Measurements from ENCODE around the gene SLC16A7.

SLC16A7 gene

GRCh38 chr12:59672273-59672672 is 76.4 kb downstream of the SLC16A7 start:
- H3K27me3 Mint-ChIP-seq, result no peaks in the 10 kb centered on the region
- CTCF ChIA-PET, result no interaction called here
- no peaks in the 10 kb centered on the region for H3K4me1 Mint-ChIP-seq
- peaks cover 17% of the 10 kb centered on the region for H3K36me3 Mint-ChIP-seq
- no peak overlapping the region for H3K27ac Mint-ChIP-seq
- no peak for DNase-seq
- H3K4me3 Mint-ChIP-seq, result no peak overlapping the region
- peaks cover 6% of the 10 kb centered on the region for H3K9me3 Mint-ChIP-seq

GRCh38 chr12:59675461-59675860 is 79.6 kb downstream of the SLC16A7 start:
- no peak overlapping the region for H3K4me3 Mint-ChIP-seq
- no peak overlapping the region for H3K27ac Mint-ChIP-seq
- DNase-seq, result no peak
- no peaks in the 10 kb centered on the region for H3K27me3 Mint-ChIP-seq
- peaks cover 16% of the 10 kb centered on the region for H3K36me3 Mint-ChIP-seq
- H3K4me1 Mint-ChIP-seq, result no peaks in the 10 kb centered on the region
- CTCF ChIA-PET, result no interaction called here
- peaks cover 13% of the 10 kb centered on the region for H3K9me3 Mint-ChIP-seq

GRCh38 chr12:59677857-59678256 is 82.0 kb downstream of the SLC16A7 start:
- Mint-ChIP-seq H3K27me3 (no peaks in the 10 kb centered on the region), H3K9me3 (peaks cover 16% of the 10 kb centered on the region), H3K27ac (no peak overlapping the region), H3K4me3 (no peak overlapping the region), H3K36me3 (peaks cover 22% of the 10 kb centered on the region), H3K4me1 (no peaks in the 10 kb centered on the region)
- CTCF ChIA-PET, result interaction anchor here (0.6 kb wide), 1 partner anchor 504 kb away, joined by 3 read pairs; no protein-coding TSS in a partner anchor
- no peak for DNase-seq

- Mint-ChIP-seq H3K27me3 (no peaks in the 10 kb centered on the region), H3K9me3 (peaks cover 16% of the 10 kb centered on the region), H3K27ac (no peak overlapping the region), H3K36me3 (peaks cover 27% of the 10 kb centered on the region), H3K4me3 (no peak overlapping the region), H3K4me1 (no peaks in the 10 kb centered on the region)
- DNase-seq, result no peak
- CTCF ChIA-PET, result no interaction called here
Observed at GRCh38 chr12:59678759-59679411, 83.1 kb downstream of the SLC16A7 start.

GRCh38 chr12:59689776-59690175 is 93.9 kb downstream of the SLC16A7 start:
- DNase-seq, result no peak
- CTCF ChIA-PET, result no interaction called here

GRCh38 chr12:59695379-59695778 is 99.5 kb downstream of the SLC16A7 start:
- no peaks in the 10 kb centered on the region for H3K27me3 Mint-ChIP-seq
- CTCF ChIA-PET, result no interaction called here
- peaks cover 1% of the 10 kb centered on the region for H3K9me3 Mint-ChIP-seq
- H3K27ac Mint-ChIP-seq, result no peak overlapping the region
- H3K4me1 Mint-ChIP-seq, result no peaks in the 10 kb centered on the region
- no peak for DNase-seq
- H3K4me3 Mint-ChIP-seq, result no peak overlapping the region
- no peaks in the 10 kb centered on the region for H3K36me3 Mint-ChIP-seq

More at GRCh38 chr12:59689776-59690175, 93.9 kb downstream of the SLC16A7 start:
- H3K9me3 Mint-ChIP-seq, result peaks cover 1% of the 10 kb centered on the region
- H3K36me3 Mint-ChIP-seq, result peaks cover 3% of the 10 kb centered on the region
- H3K4me1 Mint-ChIP-seq, result no peaks in the 10 kb centered on the region
- no peak overlapping the region for H3K27ac Mint-ChIP-seq
- H3K27me3 Mint-ChIP-seq, result no peaks in the 10 kb centered on the region
- H3K4me3 Mint-ChIP-seq, result no peak overlapping the region

GRCh38 chr12:59698600-59698999 is 102.8 kb downstream of the SLC16A7 start:
- Mint-ChIP-seq H3K27ac (no peak overlapping the region), H3K4me1 (no peaks in the 10 kb centered on the region), H3K9me3 (no peaks in the 10 kb centered on the region), H3K36me3 (no peaks in the 10 kb centered on the region), H3K27me3 (no peaks in the 10 kb centered on the region), H3K4me3 (no peak overlapping the region)
- CTCF ChIA-PET, result no interaction called here
- DNase-seq, result no peak

GRCh38 chr12:59699421-59700152 is 103.8 kb downstream of the SLC16A7 start:
- H3K27me3 Mint-ChIP-seq, result no peaks in the 10 kb centered on the region
- CTCF ChIA-PET, result no interaction called here
- no peaks in the 10 kb centered on the region for H3K4me1 Mint-ChIP-seq
- H3K36me3 Mint-ChIP-seq, result no peaks in the 10 kb centered on the region
- DNase-seq, result no peak
- H3K9me3 Mint-ChIP-seq, result no peaks in the 10 kb centered on the region
- H3K27ac Mint-ChIP-seq, result no peak overlapping the region
- H3K4me3 Mint-ChIP-seq, result no peak overlapping the region

GRCh38 chr12:59700153-59700450 is 104.3 kb downstream of the SLC16A7 start:
- CTCF ChIA-PET, result no interaction called here
- no peaks in the 10 kb centered on the region for H3K4me1 Mint-ChIP-seq
- H3K9me3 Mint-ChIP-seq, result no peaks in the 10 kb centered on the region
- peaks cover 3% of the 10 kb centered on the region for H3K36me3 Mint-ChIP-seq
- no peaks in the 10 kb centered on the region for H3K27me3 Mint-ChIP-seq
- H3K27ac Mint-ChIP-seq, result no peak overlapping the region
- no peak for DNase-seq
- no peak overlapping the region for H3K4me3 Mint-ChIP-seq

- no peaks in the 10 kb centered on the region for H3K4me1 Mint-ChIP-seq
- H3K4me3 Mint-ChIP-seq, result no peak overlapping the region
- H3K27ac Mint-ChIP-seq, result no peak overlapping the region
- no peak for DNase-seq
- CTCF ChIA-PET, result no interaction called here
- peaks cover 23% of the 10 kb centered on the region for H3K36me3 Mint-ChIP-seq
- no peaks in the 10 kb centered on the region for H3K9me3 Mint-ChIP-seq
- no peaks in the 10 kb centered on the region for H3K27me3 Mint-ChIP-seq
Observed at GRCh38 chr12:59708064-59708463, 112.2 kb downstream of the SLC16A7 start.

GRCh38 chr12:59708484-59708883 is 112.7 kb downstream of the SLC16A7 start:
- CTCF ChIA-PET, result no interaction called here
- Mint-ChIP-seq H3K36me3 (peaks cover 23% of the 10 kb centered on the region), H3K27me3 (no peaks in the 10 kb centered on the region), H3K4me1 (no peaks in the 10 kb centered on the region), H3K4me3 (no peak overlapping the region), H3K9me3 (no peaks in the 10 kb centered on the region), H3K27ac (no peak overlapping the region)
- no peak for DNase-seq

- Mint-ChIP-seq H3K4me1 (no peaks in the 10 kb centered on the region), H3K9me3 (no peaks in the 10 kb centered on the region), H3K36me3 (peaks cover 26% of the 10 kb centered on the region), H3K4me3 (no peak overlapping the region), H3K27me3 (no peaks in the 10 kb centered on the region), H3K27ac (no peak overlapping the region)
- CTCF ChIA-PET, result no interaction called here
- DNase-seq, result no peak
Observed at GRCh38 chr12:59710004-59710628, 114.3 kb downstream of the SLC16A7 start.

GRCh38 chr12:59710964-59711363 is 115.1 kb downstream of the SLC16A7 start:
- DNase-seq, result no peak
- Mint-ChIP-seq H3K27ac (no peak overlapping the region), H3K36me3 (peaks cover 24% of the 10 kb centered on the region), H3K27me3 (no peaks in the 10 kb centered on the region), H3K4me1 (no peaks in the 10 kb centered on the region), H3K4me3 (no peak overlapping the region), H3K9me3 (no peaks in the 10 kb centered on the region)
- CTCF ChIA-PET, result no interaction called here

- H3K27me3 Mint-ChIP-seq, result no peaks in the 10 kb centered on the region
- H3K9me3 Mint-ChIP-seq, result no peaks in the 10 kb centered on the region
- H3K4me3 Mint-ChIP-seq, result no peak overlapping the region
- no peak for DNase-seq
- no peak overlapping the region for H3K27ac Mint-ChIP-seq
- no peaks in the 10 kb centered on the region for H3K4me1 Mint-ChIP-seq
- peaks cover 19% of the 10 kb centered on the region for H3K36me3 Mint-ChIP-seq
- CTCF ChIA-PET, result no interaction called here
Observed at GRCh38 chr12:59715434-59715833, 119.6 kb downstream of the SLC16A7 start.

GRCh38 chr12:59716043-59716442 is 120.2 kb downstream of the SLC16A7 start:
- CTCF ChIA-PET, result no interaction called here
- no peak for DNase-seq
- no peaks in the 10 kb centered on the region for H3K27me3 Mint-ChIP-seq
- peaks cover 14% of the 10 kb centered on the region for H3K36me3 Mint-ChIP-seq
- no peak overlapping the region for H3K4me3 Mint-ChIP-seq
- H3K4me1 Mint-ChIP-seq, result no peaks in the 10 kb centered on the region
- no peaks in the 10 kb centered on the region for H3K9me3 Mint-ChIP-seq
- H3K27ac Mint-ChIP-seq, result no peak overlapping the region
